ENCODE measurements around the gene SCUBE1.

SCUBE1 gene

DNA sequence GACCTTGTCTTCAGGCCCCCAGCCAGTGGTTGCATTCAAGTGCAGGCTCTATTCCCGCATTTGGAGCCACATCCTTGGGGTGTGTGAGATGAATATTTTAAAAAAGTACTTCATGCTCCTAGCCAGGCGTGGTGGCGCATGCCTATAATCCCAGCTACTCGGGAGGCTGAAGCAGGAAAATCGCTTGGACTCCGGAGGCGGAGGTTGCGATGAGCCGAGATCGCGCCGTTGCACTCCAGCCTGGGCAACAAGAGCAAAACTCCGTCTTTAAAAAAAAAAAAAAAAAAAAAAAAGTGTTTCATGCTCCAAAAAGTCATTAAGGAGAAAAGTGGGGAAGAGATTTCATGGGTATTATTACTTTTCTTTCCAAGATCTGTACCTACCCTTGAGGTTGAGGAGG lies 18.0 kb downstream of the SCUBE1 start:
- DNase-seq = no peak

GRCh38 chr22:43320943-43321900 lies 21.9 kb downstream of the SCUBE1 start:
- no peak for DNase-seq

- no peak for DNase-seq
Measured at GRCh38 chr22:43319661-43320486, 23.3 kb downstream of the SCUBE1 start.

GRCh38 chr22:43317239-43317638 lies 25.9 kb downstream of the SCUBE1 start:
- no peak for DNase-seq

DNA sequence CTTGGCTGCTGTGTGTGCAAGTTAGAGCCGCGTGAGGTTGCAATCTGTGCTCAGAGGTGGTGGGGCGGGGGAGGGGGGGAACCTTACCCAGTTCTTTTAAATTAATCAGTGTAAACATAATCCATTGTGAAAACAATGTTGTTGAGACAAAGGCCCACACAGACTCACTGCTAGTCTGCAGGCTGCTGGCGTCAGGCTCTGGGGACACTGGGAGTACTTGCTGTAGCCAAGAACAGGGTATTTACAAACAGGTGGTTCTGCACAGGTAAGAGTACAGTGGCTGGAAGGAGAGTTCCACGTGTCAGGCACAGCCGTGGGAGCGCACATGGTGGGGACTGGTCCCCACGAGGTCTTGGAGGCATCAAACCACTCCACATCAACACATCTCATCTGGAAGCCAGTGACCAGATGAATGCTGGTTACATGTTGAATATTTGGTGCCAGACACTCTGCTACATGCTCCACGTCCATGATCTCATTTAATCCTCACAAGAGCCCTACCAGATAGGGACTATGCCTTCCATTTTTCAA lies 27.4 kb downstream of the SCUBE1 start:
- no peak for DNase-seq

DNA sequence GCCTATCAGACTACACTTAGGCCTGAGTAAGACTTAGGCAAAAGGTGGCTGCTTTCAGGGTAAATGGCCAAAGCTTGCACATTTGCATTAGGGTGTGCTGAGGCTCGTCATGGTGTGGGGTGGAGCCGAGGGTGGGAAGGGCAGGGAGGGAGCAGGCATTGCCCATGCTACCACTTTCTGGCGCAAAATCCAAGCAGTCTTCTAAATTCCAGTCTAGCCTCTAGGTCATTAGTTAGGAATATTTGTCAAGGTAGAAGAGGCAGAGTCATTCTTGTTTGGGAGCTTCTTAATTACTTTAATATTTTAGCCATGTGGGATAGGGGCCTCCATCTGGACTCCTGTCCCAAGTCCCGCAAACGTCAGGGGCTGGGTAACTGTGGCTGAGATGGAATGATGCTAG lies 28.6 kb downstream of the SCUBE1 start:
- no peak for DNase-seq

DNA sequence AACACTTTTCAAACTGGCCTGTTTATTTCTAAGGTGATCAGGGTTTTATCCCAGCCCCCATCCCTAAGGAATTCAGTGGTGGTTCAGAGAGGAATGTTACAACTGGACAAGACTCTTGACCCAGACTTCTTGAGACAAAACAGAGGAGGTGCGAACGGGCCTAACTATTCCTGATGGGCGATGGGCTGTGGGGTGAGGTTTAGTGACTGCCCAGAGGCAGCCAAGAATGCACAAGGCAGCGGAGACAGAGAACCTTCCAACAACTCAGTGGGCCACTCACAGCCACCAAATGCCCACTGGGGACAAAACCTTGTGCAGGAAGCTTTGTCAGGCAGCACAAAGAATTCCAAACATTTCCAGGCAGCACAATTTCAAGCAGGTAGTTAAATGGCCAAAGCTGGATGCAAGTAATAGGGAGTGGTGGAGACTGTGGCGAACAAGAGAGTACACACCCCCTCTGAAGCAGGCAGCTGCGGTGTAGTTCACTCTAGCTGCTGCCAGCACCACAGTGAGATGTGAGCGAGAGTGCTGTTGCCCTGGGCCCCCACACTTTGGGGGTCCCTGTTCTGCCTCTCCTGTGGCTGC lies 29.2 kb downstream of the SCUBE1 start:
- DNase-seq = no peak

GRCh38 chr22:43313244-43313889 lies 29.8 kb downstream of the SCUBE1 start:
- DNase-seq = no peak

- DNase-seq = no peak
Measured at GRCh38 chr22:43312608-43313007, 30.6 kb downstream of the SCUBE1 start.

DNA sequence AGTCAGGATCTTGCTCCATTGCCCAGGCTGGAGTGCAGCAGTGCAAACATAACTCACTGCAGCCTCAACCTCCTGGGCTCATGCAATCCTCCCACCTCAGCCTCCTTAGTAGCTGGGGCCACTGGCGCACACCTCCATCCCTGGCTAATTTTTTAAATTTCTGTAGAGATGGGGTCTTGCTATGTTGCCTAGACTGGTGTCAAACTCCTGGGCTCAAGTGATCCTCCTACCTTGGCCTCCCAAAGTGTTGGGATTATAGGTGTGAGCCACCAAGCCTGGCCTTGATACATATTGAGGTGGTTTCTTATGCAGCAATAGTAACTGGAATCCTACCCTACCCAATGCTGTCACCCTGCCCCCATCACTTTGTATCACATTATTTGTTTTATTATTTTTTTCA lies 32.4 kb downstream of the SCUBE1 start:
- no peak for DNase-seq

- DNase-seq = no peak
Measured at GRCh38 chr22:43310311-43310710, 32.9 kb downstream of the SCUBE1 start.

DNA sequence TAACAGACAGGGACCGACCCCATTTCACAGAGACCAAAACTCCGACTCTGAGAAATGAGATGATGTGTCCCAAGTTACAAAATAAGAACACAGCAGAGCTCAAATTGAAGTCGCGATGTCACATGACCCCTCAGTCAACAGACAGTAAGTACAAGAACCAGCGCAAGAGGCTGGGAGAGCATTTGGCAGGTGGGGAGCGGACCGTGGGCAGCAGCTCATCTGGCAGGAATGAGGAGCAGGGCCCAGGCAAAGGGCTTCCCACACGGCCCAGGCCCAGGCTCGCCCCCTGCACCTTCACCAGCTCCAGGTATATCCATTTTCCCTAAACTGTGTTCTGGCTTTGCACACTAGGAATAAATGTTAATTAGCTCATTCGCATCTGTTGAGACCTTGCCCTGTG lies 34.3 kb downstream of the SCUBE1 start:
- no peak for DNase-seq

GRCh38 chr22:43308060-43308830 lies 34.9 kb downstream of the SCUBE1 start:
- no peak for DNase-seq

DNA sequence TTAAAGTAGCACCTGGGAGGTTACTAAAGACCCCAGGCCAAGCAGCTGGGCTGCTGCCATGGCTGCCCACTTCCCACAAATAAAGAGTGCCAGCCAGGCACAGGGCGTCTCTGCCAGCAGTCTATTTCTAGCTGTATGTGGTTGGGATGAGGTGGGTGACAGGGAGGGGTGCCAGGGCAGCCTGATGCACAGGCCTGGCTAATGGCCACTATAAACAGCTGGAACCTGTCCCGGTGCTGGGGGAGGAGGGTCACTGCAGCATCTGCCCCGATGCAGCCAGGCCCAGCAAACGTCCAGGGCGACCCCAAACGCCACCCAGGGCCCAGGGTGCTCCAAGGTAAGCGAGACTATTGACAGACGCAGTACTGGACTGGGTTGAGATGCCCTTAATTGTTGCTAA lies 37.4 kb downstream of the SCUBE1 start:
- DNase-seq = no peak

DNA sequence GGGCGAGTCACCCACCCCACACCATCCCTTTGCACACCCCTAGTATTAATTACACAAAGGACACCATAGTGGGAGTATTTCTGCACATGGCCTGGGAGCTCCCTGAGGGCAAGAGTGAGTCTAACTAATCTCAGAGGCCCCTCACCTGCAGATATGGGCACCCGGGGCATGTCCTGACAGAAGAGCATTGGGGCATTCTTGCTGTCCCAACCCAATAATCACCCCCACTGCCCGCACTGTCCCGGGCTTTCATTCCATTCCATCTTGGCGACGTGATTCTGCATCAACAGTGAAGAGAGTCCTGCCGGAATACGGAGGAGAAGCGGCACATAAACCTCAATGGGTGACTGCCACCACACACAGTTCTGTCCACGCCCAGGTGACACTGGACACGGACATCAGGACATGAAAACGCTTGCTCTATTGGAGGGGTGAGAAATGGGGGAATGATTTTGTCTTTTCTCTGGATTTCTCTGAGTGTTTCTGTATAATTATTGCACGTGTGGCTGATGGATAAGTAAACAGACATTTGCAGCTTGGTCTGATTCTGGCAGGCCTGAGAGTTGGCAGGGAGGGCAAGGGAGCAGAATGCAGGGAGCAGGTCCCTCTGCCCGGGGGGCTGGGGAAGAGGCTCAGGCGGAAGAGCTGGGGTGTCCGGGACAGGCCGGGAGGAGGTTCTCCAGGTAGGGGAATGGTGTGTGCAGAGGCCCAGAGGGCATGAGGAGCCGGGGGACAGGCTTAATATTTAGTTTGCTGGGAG lies 38.2 kb downstream of the SCUBE1 start:
- no peak for DNase-seq

DNA sequence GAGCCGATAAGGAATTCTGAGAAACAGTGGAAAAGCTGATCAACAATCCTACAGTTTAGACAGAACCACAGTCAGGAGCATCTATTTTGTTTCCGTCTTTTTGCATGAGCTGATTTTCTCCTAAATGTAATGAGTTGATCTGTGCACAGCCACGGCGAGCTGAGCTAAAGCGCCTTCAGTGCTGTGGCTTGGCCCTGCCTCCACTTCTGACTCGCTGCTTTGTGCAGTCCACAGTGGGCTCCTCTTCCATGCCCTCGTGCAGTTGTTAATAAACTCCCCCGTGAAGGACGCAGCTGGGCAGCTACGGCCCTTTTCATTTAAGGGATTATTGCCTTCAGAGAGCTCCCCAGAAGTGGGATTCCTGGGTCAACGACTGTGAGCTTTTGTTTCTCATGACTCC lies 39.4 kb downstream of the SCUBE1 start:
- no peak for DNase-seq

DNA sequence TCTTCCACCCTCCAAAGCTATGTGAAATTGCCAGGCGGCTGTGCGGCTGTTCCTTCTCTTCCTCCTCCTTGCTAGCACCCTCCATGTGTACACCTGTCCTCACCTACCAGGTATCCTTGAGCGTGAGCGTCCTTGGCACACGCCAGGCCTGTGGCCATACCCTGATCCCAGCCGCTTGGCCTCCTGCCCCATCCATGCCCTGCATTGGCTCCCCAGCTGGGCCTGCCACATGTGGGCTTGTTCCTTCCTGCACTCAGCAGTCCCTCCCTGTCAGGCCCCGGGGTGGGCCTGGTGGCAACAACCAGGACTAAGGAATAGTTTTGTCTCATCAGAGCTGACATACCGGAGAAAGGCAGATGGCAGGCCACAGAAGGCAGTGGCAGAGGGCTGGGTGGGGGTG lies 40.0 kb downstream of the SCUBE1 start:
- DNase-seq = no peak

DNA sequence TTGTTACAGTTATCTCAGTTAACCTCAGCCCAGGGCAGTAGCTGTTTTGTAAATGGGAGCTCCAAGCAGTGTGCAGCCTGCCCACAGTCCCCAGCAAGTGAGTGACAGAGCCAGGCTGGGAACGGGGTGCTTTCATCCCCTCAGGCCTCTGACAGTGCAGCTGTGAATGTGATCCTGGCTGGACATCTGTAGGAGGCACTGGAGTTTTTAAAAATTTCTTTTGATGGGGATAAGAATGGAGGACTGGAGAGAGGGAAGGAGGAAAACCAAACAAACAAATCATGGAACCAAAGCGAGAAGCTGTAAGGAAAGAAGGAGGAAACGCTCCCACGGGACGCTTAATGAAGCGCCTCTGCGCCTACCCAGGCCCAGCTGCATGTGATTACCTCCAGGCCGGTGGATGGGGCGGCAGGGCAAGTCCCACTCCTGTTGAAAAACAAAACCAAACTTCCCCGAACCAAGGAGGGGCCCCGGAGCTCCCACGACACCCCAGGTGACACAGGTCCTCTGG lies 40.6 kb downstream of the SCUBE1 start:
- DNase-seq = no peak

GRCh38 chr22:43301866-43302265 lies 41.3 kb downstream of the SCUBE1 start:
- DNase-seq = no peak

DNA sequence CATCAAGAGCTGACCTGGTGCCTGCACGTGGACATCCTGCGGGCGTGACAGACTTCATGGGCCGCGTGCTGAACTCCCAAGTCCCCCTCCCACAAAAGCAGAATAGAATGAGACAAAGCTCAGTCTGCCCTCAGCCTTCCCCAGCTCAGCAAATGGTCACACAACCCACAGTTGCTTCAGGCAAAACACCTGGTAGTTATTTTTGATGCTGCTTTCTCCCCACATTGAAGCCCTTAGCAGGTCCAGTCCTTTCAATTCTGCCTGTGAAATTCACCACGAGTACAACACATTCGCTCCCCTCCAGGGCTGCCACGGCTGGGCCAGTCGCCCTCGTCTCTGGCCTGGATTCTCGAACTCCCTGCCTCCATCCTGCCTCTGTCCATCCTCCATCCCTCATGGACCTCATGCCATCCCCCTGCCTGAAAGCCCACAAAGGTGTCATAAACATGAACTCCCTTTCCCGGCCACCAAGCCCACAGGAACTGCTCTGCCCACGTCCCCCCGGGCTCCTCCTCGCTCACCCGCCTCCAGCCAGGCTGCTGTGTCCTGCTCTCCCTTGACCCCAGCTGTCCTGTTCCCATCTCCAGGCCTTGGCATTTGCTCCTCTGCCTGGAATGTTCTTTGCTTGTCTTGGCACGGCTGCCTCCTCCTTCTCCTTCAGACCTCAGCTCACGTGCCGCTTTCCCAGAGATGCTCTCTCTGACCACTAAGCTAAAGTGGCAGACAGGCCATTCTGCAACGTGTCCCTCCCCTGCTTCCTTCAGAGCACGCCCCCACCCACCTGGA lies 42.1 kb downstream of the SCUBE1 start:
- no peak for DNase-seq
